DND-41 (cell line): ENCODE measurements around the gene NR2E1.

ENCODE experiments used
- ATAC-seq: fragments of 200-7000 bp; cut with Tn5 transposase; 3 replicates; pipeline ENCODE4 v1.9.1; 2021; ENCODE audit warnings: low read depth; ENCODE audit not compliant: insufficient read depth
- DNase-seq: peaks from one replicate; pipeline ENCODE4 v3.0.0-alpha.2; 2020
- H2AFZ ChIP-seq: 2 replicates; pipeline ENCODE4 v1.6.0; 2012; ENCODE audit warnings: low read depth, low read length
- H3K27ac ChIP-seq: 2 replicates; pipeline ENCODE4 v1.5.1; 2012; ENCODE audit warnings: low read length, inconsistent platforms
- H3K27me3 ChIP-seq: fragments of 200-600 bp; sonication (generic); 2 replicates; pipeline ENCODE4 v1.6.0; 2012; ENCODE audit warnings: low read length, mild to moderate bottlenecking, inconsistent platforms; ENCODE audit not compliant: insufficient read depth, poor library complexity
- H3K36me3 ChIP-seq: 2 replicates; pipeline ENCODE4 v1.5.1; 2012; ENCODE audit warnings: low read length, inconsistent platforms; ENCODE audit not compliant: insufficient read depth
- H3K4me1 ChIP-seq: 2 replicates; pipeline ENCODE4 v1.5.1; 2012; ENCODE audit warnings: mild to moderate bottlenecking, low read length; ENCODE audit not compliant: insufficient read depth
- H3K4me2 ChIP-seq: 2 replicates; pipeline ENCODE4 v1.6.0; 2012; ENCODE audit warnings: mild to moderate bottlenecking, moderate library complexity, low read length, inconsistent platforms; ENCODE audit not compliant: insufficient read depth
- H3K4me3 ChIP-seq, 2 experiments: fragments of 200-600 bp in 1 of 2; shearing (Covaris generic) in 1 of 2; 2 replicates each; pipeline ENCODE4 v1.5.1; 2012 to 2016; ENCODE audit warnings: inconsistent platforms in 2 of 2, low read length in 2 of 2, mild to moderate bottlenecking in 2 of 2, low read depth in 1 of 2, moderate library complexity in 1 of 2
- H3K79me2 ChIP-seq: 2 replicates; pipeline ENCODE4 v1.6.0; 2012; ENCODE audit warnings: low read length, inconsistent platforms; ENCODE audit not compliant: insufficient read depth
- H3K9ac ChIP-seq: 2 replicates; pipeline ENCODE4 v1.6.0; 2012; ENCODE audit warnings: low read depth, mild to moderate bottlenecking, inconsistent platforms, low read length, moderate library complexity
- H3K9me3 ChIP-seq: 2 replicates; pipeline ENCODE4 v1.5.1; 2012; ENCODE audit warnings: low read length, moderate library complexity, mild to moderate bottlenecking, inconsistent platforms; ENCODE audit not compliant: insufficient read depth, severe bottlenecking
- H4K20me1 ChIP-seq: 2 replicates; pipeline ENCODE4 v1.6.0; 2012; ENCODE audit warnings: low read length; ENCODE audit not compliant: insufficient read depth
- CTCF ChIP-seq: IDR thresholded peaks from 2 replicates; pipeline ENCODE4 v1.5.1; 2012; ENCODE audit warnings: borderline replicate concordance, low read length, moderate library complexity, mild to moderate bottlenecking; ENCODE audit not compliant: poor library complexity, severe bottlenecking; ENCODE audit errors: extremely low read depth
- EZH2 ChIP-seq: IDR thresholded peaks from 3 replicates; pipeline ENCODE4 v1.6.1; 2012; ENCODE audit warnings: borderline replicate concordance, low read depth, mild to moderate bottlenecking, moderate library complexity, low read length, inconsistent platforms; ENCODE audit not compliant: severe bottlenecking

Gene NR2E1

GRCh38 chr6:108180266-108180665, 14.4 kb downstream of the NR2E1 start:
- Histone ChIP-seq H4K20me1 (no peaks in the 10 kb centered on the region), H3K9me3 (no peaks in the 10 kb centered on the region), H3K27me3 (no peaks in the 10 kb centered on the region), H3K4me3 (no peak overlapping the region), H3K4me1 (peaks cover 5% of the 10 kb centered on the region), H3K9ac (no peak overlapping the region), H3K27ac (no peak overlapping the region), H3K79me2 (no peaks in the 10 kb centered on the region), H3K4me2 (no peak overlapping the region), H3K36me3 (no peaks in the 10 kb centered on the region), H2AFZ (no peak overlapping the region)
- no peak for DNase-seq
- TF ChIP-seq EZH2: no peak
- TF ChIP-seq CTCF: no peak
- no peak for ATAC-seq

GRCh38 chr6:108180776-108181175, 15.0 kb downstream of the NR2E1 start:
- H3K9ac ChIP-seq: no peak overlapping the region
- H3K27me3 ChIP-seq: no peaks in the 10 kb centered on the region
- H3K4me3 ChIP-seq: no peak overlapping the region
- no peaks in the 10 kb centered on the region for H3K79me2 ChIP-seq
- no peak overlapping the region for H3K27ac ChIP-seq
- TF ChIP-seq CTCF (no peak), EZH2 (no peak)
- ATAC-seq (no peak), DNase-seq (no peak)
- peaks cover 5% of the 10 kb centered on the region for H3K4me1 ChIP-seq
- H2AFZ ChIP-seq: no peak overlapping the region
- H3K36me3 ChIP-seq: no peaks in the 10 kb centered on the region
- no peaks in the 10 kb centered on the region for H3K9me3 ChIP-seq
- no peaks in the 10 kb centered on the region for H4K20me1 ChIP-seq
- H3K4me2 ChIP-seq: no peak overlapping the region

GRCh38 chr6:108186226-108186625, 20.4 kb downstream of the NR2E1 start:
- no peaks in the 10 kb centered on the region for H3K4me1 ChIP-seq
- H2AFZ ChIP-seq: no peak overlapping the region
- no peaks in the 10 kb centered on the region for H3K36me3 ChIP-seq
- H3K4me2 ChIP-seq: no peak overlapping the region
- ATAC-seq (no peak), DNase-seq (no peak)
- TF ChIP-seq CTCF (no peak), EZH2 (no peak)
- H3K27ac ChIP-seq: no peak overlapping the region
- H3K27me3 ChIP-seq: no peaks in the 10 kb centered on the region
- H3K4me3 ChIP-seq: no peak overlapping the region
- no peaks in the 10 kb centered on the region for H3K9me3 ChIP-seq
- H3K9ac ChIP-seq: no peak overlapping the region
- H4K20me1 ChIP-seq: no peaks in the 10 kb centered on the region
- H3K79me2 ChIP-seq: no peaks in the 10 kb centered on the region

GRCh38 chr6:108187519-108187918, 21.7 kb downstream of the NR2E1 start:
- DNase-seq: no peak
- TF ChIP-seq EZH2: no peak
- TF ChIP-seq CTCF: no peak
- no peak overlapping the region for H3K4me3 ChIP-seq

More at GRCh38 chr6:108187519-108187918, 21.7 kb downstream of the NR2E1 start:
- Histone ChIP-seq H3K27me3 (no peaks in the 10 kb centered on the region), H2AFZ (no peak overlapping the region), H3K36me3 (no peaks in the 10 kb centered on the region), H3K4me2 (no peak overlapping the region), H3K79me2 (no peaks in the 10 kb centered on the region), H3K27ac (no peak overlapping the region), H4K20me1 (no peaks in the 10 kb centered on the region), H3K9ac (no peak overlapping the region), H3K4me1 (no peaks in the 10 kb centered on the region), H3K9me3 (no peaks in the 10 kb centered on the region)
- no peak for ATAC-seq
